H9 (cell line): ENCODE results near the gene GOLGA3. TPM values are rescaled to one million over a fixed set of nuclear protein-coding genes. Genes with fewer than 3 reads are reported as not detected.

Source experiments
- DNase-seq: peaks from one replicate; pipeline ENCODE4 v3.0.0-alpha.2; 2017
- H2AFZ ChIP-seq: one replicate; pipeline ENCODE4 v1.6.1; 2013; ENCODE audit warnings: mild to moderate bottlenecking, low read length, control low read depth, moderate library complexity
- H2AK5ac ChIP-seq: 2 replicates; pipeline ENCODE4 v1.6.1; 2013; ENCODE audit warnings: low read length, control low read depth, mixed read lengths; ENCODE audit not compliant: insufficient read length
- H2BK120ac ChIP-seq: one replicate; pipeline ENCODE4 v1.6.1; 2013; ENCODE audit warnings: low read depth, mild to moderate bottlenecking, low read length, control low read depth, inconsistent platforms; ENCODE audit not compliant: poor library complexity, severe bottlenecking
- H2BK12ac ChIP-seq: 2 replicates; pipeline ENCODE4 v1.6.1; 2013; ENCODE audit warnings: low read length, control low read depth, mixed read lengths, low read depth; ENCODE audit not compliant: insufficient read length
- H2BK15ac ChIP-seq: 2 replicates; pipeline ENCODE4 v1.6.1; 2013; ENCODE audit warnings: low read depth, low read length, control low read depth
- H2BK20ac ChIP-seq: one replicate; pipeline ENCODE4 v1.6.1; 2013; ENCODE audit warnings: low read depth, mild to moderate bottlenecking, low read length, control low read depth, inconsistent platforms; ENCODE audit not compliant: poor library complexity, severe bottlenecking
- H2BK5ac ChIP-seq: 2 replicates; pipeline ENCODE4 v1.6.1; 2013; ENCODE audit warnings: low read length, control low read depth, mixed read lengths; ENCODE audit not compliant: insufficient read length
- H3K14ac ChIP-seq: 2 replicates; pipeline ENCODE4 v1.6.1; 2013; ENCODE audit warnings: low read length, control low read depth; ENCODE audit not compliant: insufficient read depth
- H3K18ac ChIP-seq: 2 replicates; pipeline ENCODE4 v1.6.1; 2013; ENCODE audit warnings: low read depth, mild to moderate bottlenecking, mixed read lengths, low read length, control low read depth; ENCODE audit not compliant: insufficient read length
- H3K23ac ChIP-seq: 2 replicates; pipeline ENCODE4 v1.6.1; 2013; ENCODE audit warnings: low read length, control low read depth, mixed read lengths, low read depth; ENCODE audit not compliant: insufficient read length
- H3K23me2 ChIP-seq: 2 replicates; pipeline ENCODE4 v1.6.1; 2013; ENCODE audit warnings: low read depth, mild to moderate bottlenecking, mixed read lengths, low read length, control low read depth; ENCODE audit not compliant: insufficient read length, poor library complexity, severe bottlenecking
- H3K27ac ChIP-seq: 2 replicates; pipeline ENCODE4 v1.5.1; 2013; ENCODE audit warnings: low read length, control low read depth, mixed read lengths, low read depth; ENCODE audit not compliant: insufficient read length
- H3K27me3 ChIP-seq: 2 replicates; pipeline ENCODE4 v1.6.1; 2013; ENCODE audit warnings: low read length, control low read depth, inconsistent platforms; ENCODE audit not compliant: insufficient read depth
- H3K4ac ChIP-seq: 2 replicates; pipeline ENCODE4 v1.6.1; 2013; ENCODE audit warnings: low read depth, mild to moderate bottlenecking, control low read depth, inconsistent platforms, low read length, moderate library complexity
- H3K4me1 ChIP-seq: 2 replicates; pipeline ENCODE4 v1.6.1; 2013; ENCODE audit warnings: low read length, control low read depth, inconsistent platforms; ENCODE audit not compliant: insufficient read depth
- H3K4me2 ChIP-seq: 2 replicates; pipeline ENCODE4 v1.6.1; 2013; ENCODE audit warnings: low read length, control low read depth, mixed read lengths; ENCODE audit not compliant: insufficient read length, insufficient read depth
- H3K56ac ChIP-seq: 2 replicates; pipeline ENCODE4 v1.6.1; 2013; ENCODE audit warnings: low read depth, mild to moderate bottlenecking, mixed read lengths, low read length, control low read depth; ENCODE audit not compliant: insufficient read length
- H3K79me1 ChIP-seq: 2 replicates; pipeline ENCODE4 v1.6.1; 2013; ENCODE audit warnings: low read depth, mild to moderate bottlenecking, moderate library complexity, low read length, control low read depth, inconsistent platforms; ENCODE audit not compliant: insufficient read depth, poor library complexity, severe bottlenecking
- H3K79me2 ChIP-seq: 2 replicates; pipeline ENCODE4 v1.6.1; 2013; ENCODE audit warnings: low read length, control low read depth, inconsistent platforms; ENCODE audit not compliant: insufficient read depth
- H3K9ac ChIP-seq: 2 replicates; pipeline ENCODE4 v1.6.1; 2013; ENCODE audit warnings: low read length, control low read depth, mixed read lengths; ENCODE audit not compliant: insufficient read length; ENCODE audit errors: extremely low read depth
- H3K9me3 ChIP-seq: one replicate; pipeline ENCODE4 v1.6.1; 2013; ENCODE audit warnings: low read depth, low read length, inconsistent platforms; ENCODE audit not compliant: control insufficient read depth
- H3T11ph ChIP-seq: one replicate; pipeline ENCODE4 v1.6.1; 2013; ENCODE audit warnings: mild to moderate bottlenecking, low read length, control low read depth, inconsistent platforms
- H4K20me1 ChIP-seq: one replicate; pipeline ENCODE4 v1.6.1; 2013; ENCODE audit not compliant: control insufficient read depth, insufficient read length, insufficient read depth
- H4K5ac ChIP-seq: 2 replicates; pipeline ENCODE4 v1.6.1; 2013; ENCODE audit warnings: low read depth, mild to moderate bottlenecking, mixed read lengths, low read length, control low read depth; ENCODE audit not compliant: insufficient read length
- H4K8ac ChIP-seq: replicated peaks from 2 replicates; pipeline ENCODE4 v1.6.1; 2013; ENCODE audit warnings: low read length, control low read depth, mixed read lengths, low read depth; ENCODE audit not compliant: insufficient read length
- H4K91ac ChIP-seq: 2 replicates; pipeline ENCODE4 v1.6.1; 2013; ENCODE audit warnings: low read depth, mild to moderate bottlenecking, moderate library complexity, mixed read lengths, low read length, control low read depth; ENCODE audit not compliant: insufficient read length
- H3K27ac Mint-ChIP-seq, 3 experiments: 2 replicates in 2 of 3; 3 replicates in 1 of 3; pipeline ENCODE4 v1.8.0; 2020 to 2021; ENCODE audit warnings: mixed read lengths in 3 of 3, mild to moderate bottlenecking in 1 of 3, moderate library complexity in 1 of 3
- H3K27me3 Mint-ChIP-seq: 2 replicates; pipeline ENCODE4 v1.8.0; 2021; ENCODE audit warnings: low read depth, mild to moderate bottlenecking, moderate library complexity, mixed read lengths
- H3K36me3 Mint-ChIP-seq, 3 experiments: 2 replicates in 2 of 3; 3 replicates in 1 of 3; pipeline ENCODE4 v1.8.0; 2020 to 2021; ENCODE audit warnings: low read depth in 3 of 3, mixed read lengths in 3 of 3; ENCODE audit not compliant: insufficient read depth in 1 of 3
- H3K4me1 Mint-ChIP-seq, 2 experiments: 2 replicates each; pipeline ENCODE4 v1.8.0; 2020; ENCODE audit warnings: mixed read lengths in 2 of 2
- H3K4me3 Mint-ChIP-seq, 2 experiments: 2 replicates in 1 of 2; 3 replicates in 1 of 2; pipeline ENCODE4 v1.8.0; 2020 to 2021; ENCODE audit warnings: mild to moderate bottlenecking in 2 of 2, mixed read lengths in 2 of 2, moderate library complexity in 1 of 2
- H3K9me3 Mint-ChIP-seq, 2 experiments: 2 replicates in 1 of 2; 3 replicates in 1 of 2; pipeline ENCODE4 v1.8.0; 2020; ENCODE audit warnings: mild to moderate bottlenecking in 2 of 2, mixed read lengths in 2 of 2, moderate library complexity in 1 of 2
- WGBS: extraction: QIAGEN DNeasy Blood & Tissue Kit; methylation state at CpG from one replicate; pipeline ENCODE4 v1.1.7; 2013; ENCODE audit warnings: missing lambda C conversion rate, low lambda C conversion rate, mixed read lengths; ENCODE audit not compliant: insufficient read length; ENCODE audit errors: extremely low coverage; 5-methylcytosine and 5-hydroxymethylcytosine counted together
- total RNA-seq: library from RNA; stranded (reverse); gene quantifications from 2 replicates; pipeline ENCODE4 v1.2.1, GENCODE V29; 2021
- TF ChIP-seq, protein P1 (sequence below): fragments of 200-600 bp; sonication (generic); conservative IDR thresholded peaks from 3 replicates; pipeline ENCODE4 v1.8.0; 2021; ENCODE audit warnings: antibody characterized with exemption, mild to moderate bottlenecking

The GOLGA3 gene
- total RNA-seq, 1 experiment from 2014 or later, result 40.1 TPM

DNA sequence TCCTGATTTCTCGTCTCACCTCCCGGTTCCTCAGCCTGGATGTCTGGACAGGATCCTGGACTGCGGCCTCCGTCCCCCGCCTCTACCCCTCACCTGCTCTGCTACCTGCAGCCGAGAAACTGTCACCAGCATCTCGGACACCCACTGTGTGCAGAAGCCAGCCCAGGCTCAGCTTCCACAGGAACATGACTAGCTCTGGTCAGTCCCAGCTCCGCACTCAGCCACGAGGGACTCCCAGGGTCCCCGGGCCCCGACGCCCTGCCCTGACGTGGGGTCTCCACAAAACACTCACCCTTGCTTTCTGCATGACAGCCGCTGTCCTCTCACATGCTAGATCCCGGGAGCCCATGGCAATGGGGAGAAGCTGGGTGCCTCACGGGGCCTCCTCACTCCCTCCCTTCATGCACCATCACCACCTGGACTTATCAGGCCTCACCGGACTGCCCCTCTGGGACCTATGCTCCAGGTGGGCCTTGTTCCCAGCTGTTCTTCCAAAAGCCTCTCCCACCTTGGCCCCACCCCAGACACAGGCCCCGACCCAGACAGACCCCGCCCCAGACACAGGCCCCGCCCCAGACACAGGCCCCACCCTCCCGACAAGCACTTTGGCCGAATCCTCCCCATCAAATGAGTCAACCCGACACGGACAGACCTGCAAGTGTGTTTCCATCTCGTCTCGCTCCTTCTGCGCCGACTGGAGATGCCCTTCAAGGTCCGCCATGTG, 40.1 kb downstream of the GOLGA3 start:
- Mint-ChIP-seq H3K36me3 (peaks cover 47 to 75% (median 61%) of the 10 kb centered on the region in 3 experiments), H3K4me3 (no peak overlapping the region), H3K27me3 (no peaks in the 10 kb centered on the region; the same call in 1 of the 2 replicates), H3K4me1 (no peaks in the 10 kb centered on the region), H3K27ac (peak overlapping the region; percentile 60 to 93 (median 90); a peak in 5 of 7 replicates), H3K9me3 (peaks cover 0 to 2% of the 10 kb centered on the region in 2 experiments; a peak in 1 of 5 replicates)
- H4K5ac ChIP-seq, result no peak overlapping the region
- H3K27ac ChIP-seq, result no peak overlapping the region
- H3K4ac ChIP-seq, result no peak overlapping the region
- no peaks in the 10 kb centered on the region for H3K79me1 ChIP-seq
- H3K23me2 ChIP-seq, result no peaks in the 10 kb centered on the region
- WGBS, result no CpG with 5 or more reads among the region's 29 CpGs
- H2BK12ac ChIP-seq, result no peak overlapping the region
- H2BK120ac ChIP-seq, result no peak overlapping the region
- H3K9ac ChIP-seq, result no peak overlapping the region
- H4K20me1 ChIP-seq, result peaks cover 2% of the 10 kb centered on the region
- TF ChIP-seq, protein P1, sequence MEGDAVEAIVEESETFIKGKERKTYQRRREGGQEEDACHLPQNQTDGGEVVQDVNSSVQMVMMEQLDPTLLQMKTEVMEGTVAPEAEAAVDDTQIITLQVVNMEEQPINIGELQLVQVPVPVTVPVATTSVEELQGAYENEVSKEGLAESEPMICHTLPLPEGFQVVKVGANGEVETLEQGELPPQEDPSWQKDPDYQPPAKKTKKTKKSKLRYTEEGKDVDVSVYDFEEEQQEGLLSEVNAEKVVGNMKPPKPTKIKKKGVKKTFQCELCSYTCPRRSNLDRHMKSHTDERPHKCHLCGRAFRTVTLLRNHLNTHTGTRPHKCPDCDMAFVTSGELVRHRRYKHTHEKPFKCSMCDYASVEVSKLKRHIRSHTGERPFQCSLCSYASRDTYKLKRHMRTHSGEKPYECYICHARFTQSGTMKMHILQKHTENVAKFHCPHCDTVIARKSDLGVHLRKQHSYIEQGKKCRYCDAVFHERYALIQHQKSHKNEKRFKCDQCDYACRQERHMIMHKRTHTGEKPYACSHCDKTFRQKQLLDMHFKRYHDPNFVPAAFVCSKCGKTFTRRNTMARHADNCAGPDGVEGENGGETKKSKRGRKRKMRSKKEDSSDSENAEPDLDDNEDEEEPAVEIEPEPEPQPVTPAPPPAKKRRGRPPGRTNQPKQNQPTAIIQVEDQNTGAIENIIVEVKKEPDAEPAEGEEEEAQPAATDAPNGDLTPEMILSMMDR, result no peak
- no peaks in the 10 kb centered on the region for H3K27me3 ChIP-seq
- no peak overlapping the region for H3K18ac ChIP-seq
- no peak overlapping the region for H3T11ph ChIP-seq
- no peak for DNase-seq
- no peak overlapping the region for H4K8ac ChIP-seq
- no peak overlapping the region for H3K4me2 ChIP-seq
- no peaks in the 10 kb centered on the region for H3K9me3 ChIP-seq
- no peak overlapping the region for H2BK20ac ChIP-seq
- H3K4me1 ChIP-seq, result no peaks in the 10 kb centered on the region
- H3K79me2 ChIP-seq, result no peaks in the 10 kb centered on the region
- no peak overlapping the region for H3K23ac ChIP-seq
- H2BK5ac ChIP-seq, result no peak overlapping the region
- no peak overlapping the region for H2AFZ ChIP-seq
- H4K91ac ChIP-seq, result no peak overlapping the region
- no peak overlapping the region for H3K56ac ChIP-seq
- no peak overlapping the region for H3K14ac ChIP-seq
- no peak overlapping the region for H2AK5ac ChIP-seq
- H2BK15ac ChIP-seq, result no peak overlapping the region
